GM23248 (cell line): Measurements from ENCODE around the gene FUBP3. TPM values are rescaled to one million over a fixed set of nuclear protein-coding genes. Genes with fewer than 3 reads are reported as not detected.

Experiments used
- DNase-seq: peaks from one replicate; pipeline ENCODE4 v3.0.0-alpha.2; 2015
- H2AFZ ChIP-seq: fragments of 200-600 bp; sonication (generic); 2 replicates; pipeline ENCODE4 v1.6.1; 2016; ENCODE audit warnings: antibody characterized with exemption
- H3F3A ChIP-seq: fragments of 200-600 bp; sonication (generic); 2 replicates; pipeline ENCODE4 v1.6.1; 2016; ENCODE audit warnings: mild to moderate bottlenecking, antibody characterized with exemption, mixed run types; ENCODE audit not compliant: insufficient read depth
- H3K27ac ChIP-seq: fragments of 200-600 bp; sonication (generic); 2 replicates; pipeline ENCODE4 v1.5.1; 2016; ENCODE audit warnings: mild to moderate bottlenecking
- H3K27me3 ChIP-seq: fragments of 200-600 bp; sonication (generic); replicated peaks from 2 replicates; pipeline ENCODE4 v1.6.1; 2016; ENCODE audit warnings: mild to moderate bottlenecking; ENCODE audit not compliant: insufficient read depth
- H3K36me3 ChIP-seq: fragments of 200-600 bp; sonication (generic); 2 replicates; pipeline ENCODE4 v1.6.1; 2016; ENCODE audit warnings: low read depth, mild to moderate bottlenecking
- H3K4me1 ChIP-seq: fragments of 200-600 bp; sonication (generic); 2 replicates; pipeline ENCODE4 v1.6.1; 2016; ENCODE audit warnings: mild to moderate bottlenecking; ENCODE audit not compliant: insufficient read depth
- H3K4me2 ChIP-seq: fragments of 200-600 bp; sonication (generic); one replicate; pipeline ENCODE4 v1.6.1; 2016; ENCODE audit warnings: mild to moderate bottlenecking; ENCODE audit not compliant: unreplicated experiment
- H3K4me3 ChIP-seq: fragments of 200-600 bp; sonication (generic); 2 replicates; pipeline ENCODE4 v1.5.1; 2016; ENCODE audit warnings: mild to moderate bottlenecking
- H3K79me2 ChIP-seq: fragments of 200-600 bp; sonication (generic); 2 replicates; pipeline ENCODE4 v1.6.1; 2016; ENCODE audit warnings: mild to moderate bottlenecking; ENCODE audit not compliant: insufficient read depth
- H3K9ac ChIP-seq: fragments of 200-600 bp; sonication (generic); 2 replicates; pipeline ENCODE4 v1.6.1; 2016; ENCODE audit warnings: mild to moderate bottlenecking
- H3K9me2 ChIP-seq: fragments of 200-600 bp; sonication (generic); 2 replicates; pipeline ENCODE4 v1.6.1; 2016; ENCODE audit warnings: mixed run types, mild to moderate bottlenecking, moderate library complexity; ENCODE audit not compliant: insufficient read depth
- H3K9me3 ChIP-seq: fragments of 200-600 bp; sonication (generic); one replicate; pipeline ENCODE4 v1.6.1; 2017; ENCODE audit warnings: low read depth
- H4K20me1 ChIP-seq: fragments of 200-600 bp; sonication (generic); 2 replicates; pipeline ENCODE4 v1.6.0; 2016; ENCODE audit not compliant: insufficient read depth
- EZH2 ChIP-seq: fragments of 200-600 bp; sonication (generic); IDR thresholded peaks from 2 replicates; pipeline ENCODE4 v1.6.1; 2018; ENCODE audit warnings: antibody characterized with exemption, mild to moderate bottlenecking; ENCODE audit not compliant: insufficient read depth, poor library complexity, severe bottlenecking
- EZH2phosphoT487 ChIP-seq: fragments of 200-600 bp; sonication (generic); IDR thresholded peaks from 2 replicates; pipeline ENCODE4 v1.6.1; 2018; ENCODE audit warnings: antibody characterized with exemption, moderate library complexity, mild to moderate bottlenecking, low read depth; ENCODE audit not compliant: insufficient read depth
- WGBS, 2 experiments: methylation state at CpG; one replicate each; pipeline ENCODE4 v1.1.6; 2015 to 2017; ENCODE audit warnings: low lambda C conversion rate in 2 of 2, low coverage in 1 of 2; ENCODE audit errors: missing lambda C conversion rate in 2 of 2; 5-methylcytosine and 5-hydroxymethylcytosine counted together
- in situ Hi-C: fragments of 300-500 bp; cut with MboI; formaldehyde crosslinking; loops from 2 replicates; pipeline ENCODE4 v1.15.0; 2020
- polyA plus RNA-seq: library from polyadenylated mRNA; unstranded; fragments of >200 nt; fragmentation: Nextera tagmentation; extraction: Ambion mirVana; gene quantifications from 2 replicates; pipeline ENCODE4 v1.2.1, GENCODE V29; 2016
- total RNA-seq: library from RNA; depleted of rRNA; stranded (reverse); fragments of >200 nt; shearing (Covaris generic); gene quantifications from 2 replicates; pipeline ENCODE4 v1.2.3, GENCODE V29; 2014

Gene FUBP3
- total and polyA plus RNA-seq, 2 experiments from 2014 or later = 53.5 to 55.8 TPM

GRCh38 chr9:130659699-130660248, 80.4 kb downstream of the FUBP3 start:
- Histone ChIP-seq H3K9me2 (no peaks in the 10 kb centered on the region), H4K20me1 (no peaks in the 10 kb centered on the region), H3F3A (no peaks in the 10 kb centered on the region), H3K79me2 (no peaks in the 10 kb centered on the region), H3K4me3 (no peak overlapping the region), H3K9me3 (no peaks in the 10 kb centered on the region), H3K27ac (no peak overlapping the region), H3K36me3 (no peaks in the 10 kb centered on the region), H3K4me1 (no peaks in the 10 kb centered on the region), H3K9ac (no peak overlapping the region), H2AFZ (no peak overlapping the region), H3K27me3 (peaks cover 78% of the 10 kb centered on the region), H3K4me2 (no peak overlapping the region)
- peak; percentile 76; the same call in 1 of the 2 replicates for TF ChIP-seq EZH2phosphoT487
- peak; percentile 62 for TF ChIP-seq EZH2
- 1 to 4% methylated on average over 12 to 58 of the region's 58 CpGs for WGBS, 2 experiments
- no peak for DNase-seq
- in situ Hi-C loops = no loop called here

GRCh38 chr9:130660326-130660682, 80.9 kb downstream of the FUBP3 start:
- Histone ChIP-seq H3K9me3 (no peaks in the 10 kb centered on the region), H3K4me1 (no peaks in the 10 kb centered on the region), H3K36me3 (no peaks in the 10 kb centered on the region), H2AFZ (no peak overlapping the region), H3K27me3 (peaks cover 81% of the 10 kb centered on the region), H3K4me3 (no peak overlapping the region), H3K9ac (no peak overlapping the region), H3K27ac (no peak overlapping the region), H3K79me2 (no peaks in the 10 kb centered on the region), H3K4me2 (no peak overlapping the region), H3F3A (no peaks in the 10 kb centered on the region), H3K9me2 (no peaks in the 10 kb centered on the region), H4K20me1 (no peaks in the 10 kb centered on the region)
- 2 to 4% methylated on average over 24 to 28 of the region's 33 CpGs for WGBS, 2 experiments
- TF ChIP-seq EZH2phosphoT487 = no peak
- no peak for TF ChIP-seq EZH2
- in situ Hi-C loops = no loop called here
- no peak for DNase-seq

- Histone ChIP-seq H3K27me3 (peaks cover 87% of the 10 kb centered on the region), H3K4me2 (no peak overlapping the region), H3F3A (no peaks in the 10 kb centered on the region), H3K27ac (no peak overlapping the region), H3K4me1 (no peaks in the 10 kb centered on the region), H3K79me2 (no peaks in the 10 kb centered on the region), H3K9ac (no peak overlapping the region), H2AFZ (peak overlapping the region; percentile 53), H3K9me3 (no peaks in the 10 kb centered on the region), H3K36me3 (no peaks in the 10 kb centered on the region), H3K9me2 (no peaks in the 10 kb centered on the region), H3K4me3 (peak overlapping the region; percentile 36; the same call in 1 of the 2 replicates), H4K20me1 (no peaks in the 10 kb centered on the region)
- peak; percentile 30 for DNase-seq
- 1% methylated on average over 15 to 60 of the region's 82 CpGs for WGBS, 2 experiments
- peak; percentile 76; the same call in 1 of the 2 replicates for TF ChIP-seq EZH2phosphoT487
- TF ChIP-seq EZH2 = peak; percentile 93
- in situ Hi-C loops = no loop called here
These were observed 81.5 kb downstream of the FUBP3 start for GRCh38 chr9:130660683-130661450.

DNA sequence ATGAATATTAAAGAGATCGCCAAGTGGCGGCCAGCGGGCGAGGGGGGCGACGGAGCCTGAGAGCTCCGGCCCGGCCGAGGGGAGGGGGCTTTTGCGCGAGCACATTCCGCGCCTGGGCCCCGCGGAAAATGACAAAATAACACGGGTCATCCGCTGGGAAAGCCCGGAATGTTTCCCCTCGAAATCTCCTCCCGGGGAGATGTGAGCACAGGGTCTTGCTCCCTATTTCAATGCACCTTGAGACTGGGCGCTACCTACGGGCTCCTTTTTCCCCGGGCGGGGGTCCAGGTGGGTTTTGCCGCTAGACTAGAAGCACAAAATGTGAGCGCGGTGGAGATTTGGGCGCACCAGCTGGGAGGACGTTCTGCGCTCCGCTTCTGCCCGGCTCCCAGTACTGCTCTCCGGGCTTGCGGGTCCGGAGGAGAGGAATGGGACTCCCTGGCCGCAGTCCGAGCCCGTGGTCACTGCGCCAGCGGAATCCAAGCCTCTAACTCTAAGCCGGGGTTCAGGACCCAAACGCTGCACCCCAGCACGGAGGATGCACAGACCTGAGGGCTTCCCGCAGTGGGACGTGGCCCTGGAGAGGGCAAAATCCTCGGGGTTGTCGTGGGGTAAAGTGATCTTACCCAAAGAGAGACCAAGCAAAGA, 82.2 kb downstream of the FUBP3 start:
- Histone ChIP-seq H4K20me1 (no peaks in the 10 kb centered on the region), H3K9me3 (no peaks in the 10 kb centered on the region), H3K4me1 (no peaks in the 10 kb centered on the region), H3K27me3 (peaks cover 92% of the 10 kb centered on the region), H3K79me2 (no peaks in the 10 kb centered on the region), H3K9me2 (no peaks in the 10 kb centered on the region), H3K4me2 (no peak overlapping the region), H3K27ac (no peak overlapping the region), H3K4me3 (no peak overlapping the region), H3F3A (no peaks in the 10 kb centered on the region), H3K9ac (no peak overlapping the region), H3K36me3 (no peaks in the 10 kb centered on the region), H2AFZ (no peak overlapping the region)
- in situ Hi-C loops = no loop called here
- DNase-seq = no peak
- WGBS, 2 experiments = 3 to 4% methylated on average over 45 to 46 of the region's 47 CpGs
- no peak for TF ChIP-seq EZH2
- 0 out of 2 replicates have a peak, but pooled peaks have one; percentile 28 for TF ChIP-seq EZH2phosphoT487
